Stimulated activated naive CD8-positive, alpha-beta T cell treated with anti-CD3 and anti-CD28 coated beads, Interleukin-15, Interleukin-2, amounts not matched to agents 100 ng/mL and 50 ng/mL, for 24 hours (primary cell): ENCODE data around the gene KRT26.
"Not testable (repeated sequence)": the region's sequence is repeated elsewhere in the genome, so short reads cannot be mapped to it uniquely, and the experiment has no call there.

ENCODE experiments used
- H3K27ac Mint-ChIP-seq: one replicate; pipeline ENCODE4 v1.8.0; 2021; ENCODE audit warnings: mild to moderate bottlenecking, mixed read lengths
- H3K27me3 Mint-ChIP-seq: one replicate; pipeline ENCODE4 v1.8.0; 2021; ENCODE audit warnings: mixed read lengths
- H3K36me3 Mint-ChIP-seq: one replicate; pipeline ENCODE4 v1.8.0; 2021; ENCODE audit warnings: low read depth, mixed read lengths
- H3K4me1 Mint-ChIP-seq: one replicate; pipeline ENCODE4 v1.8.0; 2021; ENCODE audit warnings: low read depth, mixed read lengths
- H3K4me3 Mint-ChIP-seq: one replicate; pipeline ENCODE4 v1.8.0; 2021; ENCODE audit warnings: mild to moderate bottlenecking, mixed read lengths
- H3K9me3 Mint-ChIP-seq: one replicate; pipeline ENCODE4 v1.8.0; 2021; ENCODE audit warnings: mixed read lengths

Gene KRT26

GRCh38 chr17:40777459-40777858 is 5.5 kb upstream of the KRT26 start:
- H3K27ac Mint-ChIP-seq = no peak overlapping the region
- H3K4me1 Mint-ChIP-seq = no peaks in the 10 kb centered on the region
- no peaks in the 10 kb centered on the region for H3K9me3 Mint-ChIP-seq
- H3K36me3 Mint-ChIP-seq = no peaks in the 10 kb centered on the region
- H3K27me3 Mint-ChIP-seq = peaks cover 70% of the 10 kb centered on the region
- H3K4me3 Mint-ChIP-seq = no peak overlapping the region

- Mint-ChIP-seq H3K4me1 (no peaks in the 10 kb centered on the region), H3K4me3 (no peak overlapping the region), H3K27me3 (peaks cover 70% of the 10 kb centered on the region)
Observed at GRCh38 chr17:40775945-40776344, 3.9 kb upstream of the KRT26 start.

DNA sequence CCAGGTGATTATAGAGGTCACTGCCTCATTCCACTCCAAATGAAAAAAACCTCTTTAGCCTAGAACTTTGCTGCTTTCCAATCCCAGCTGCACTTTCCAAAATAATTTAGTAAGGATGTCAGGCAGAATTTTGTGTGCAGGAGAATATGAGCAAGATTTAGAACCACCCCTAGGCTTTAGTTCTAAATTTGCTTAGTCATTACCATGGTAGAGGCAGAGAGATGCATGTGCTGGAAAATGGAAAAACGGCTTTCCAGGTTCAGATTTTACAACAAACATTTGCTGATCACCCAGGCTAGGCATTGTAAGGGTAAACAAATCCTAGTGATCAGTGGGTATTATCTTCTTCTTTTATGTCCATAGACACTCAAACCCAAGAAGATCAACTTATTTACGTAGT is 6.3 kb downstream of the KRT26 start:
- peaks cover 19% of the 10 kb centered on the region for H3K9me3 Mint-ChIP-seq
- H3K36me3 Mint-ChIP-seq = no peaks in the 10 kb centered on the region
- H3K27me3 Mint-ChIP-seq = peaks cover 20% of the 10 kb centered on the region
- H3K4me3 Mint-ChIP-seq = no peak overlapping the region
- no peaks in the 10 kb centered on the region for H3K4me1 Mint-ChIP-seq
- no peak overlapping the region for H3K27ac Mint-ChIP-seq

More at GRCh38 chr17:40775945-40776344, 3.9 kb upstream of the KRT26 start:
- no peaks in the 10 kb centered on the region for H3K36me3 Mint-ChIP-seq
- no peaks in the 10 kb centered on the region for H3K9me3 Mint-ChIP-seq
- H3K27ac Mint-ChIP-seq = no peak overlapping the region

GRCh38 chr17:40763752-40764151 is 8.2 kb downstream of the KRT26 start:
- H3K9me3 Mint-ChIP-seq = peaks cover 35% of the 10 kb centered on the region

GRCh38 chr17:40760105-40761016 is 11.6 kb downstream of the KRT26 start:
- no peak overlapping the region for H3K27ac Mint-ChIP-seq
- H3K36me3 Mint-ChIP-seq = no peaks in the 10 kb centered on the region
- peaks cover 45% of the 10 kb centered on the region for H3K9me3 Mint-ChIP-seq
- H3K27me3 Mint-ChIP-seq = peaks cover 45% of the 10 kb centered on the region
- H3K4me3 Mint-ChIP-seq = no peak overlapping the region
- no peaks in the 10 kb centered on the region for H3K4me1 Mint-ChIP-seq

More at GRCh38 chr17:40763752-40764151, 8.2 kb downstream of the KRT26 start:
- H3K4me3 Mint-ChIP-seq = no peak overlapping the region
- no peaks in the 10 kb centered on the region for H3K4me1 Mint-ChIP-seq
- peaks cover 29% of the 10 kb centered on the region for H3K27me3 Mint-ChIP-seq
- no peaks in the 10 kb centered on the region for H3K36me3 Mint-ChIP-seq
- H3K27ac Mint-ChIP-seq = no peak overlapping the region

GRCh38 chr17:40755231-40755630 is 16.8 kb downstream of the KRT26 start, which contains the start of gene KRT25:
Gene KRT25, minus strand, starts transcription at chr17:40755331. Its CDS starts 60 bp downstream, at chr17:40755271.
- Mint-ChIP-seq H3K9me3 (peaks cover 22% of the 10 kb centered on the region), H3K4me3 (no peak within 1 kb of the TSS), H3K4me1 (no peaks in the 10 kb centered on the region), H3K36me3 (no peaks in the 10 kb centered on the region), H3K27ac (no peak within 1 kb of the TSS), H3K27me3 (peaks cover 56% of the 10 kb centered on the region)

GRCh38 chr17:40753804-40754203 is 18.2 kb downstream of the KRT26 start:
- Mint-ChIP-seq H3K36me3 (no peaks in the 10 kb centered on the region), H3K9me3 (peaks cover 10% of the 10 kb centered on the region), H3K4me3 (no peak overlapping the region), H3K27ac (no peak overlapping the region), H3K27me3 (peaks cover 59% of the 10 kb centered on the region), H3K4me1 (no peaks in the 10 kb centered on the region)

- H3K36me3 Mint-ChIP-seq = no peaks in the 10 kb centered on the region
- H3K9me3 Mint-ChIP-seq = no peaks in the 10 kb centered on the region
- H3K4me3 Mint-ChIP-seq = no peak overlapping the region
- H3K27me3 Mint-ChIP-seq = peaks cover 59% of the 10 kb centered on the region
- no peak overlapping the region for H3K27ac Mint-ChIP-seq
- no peaks in the 10 kb centered on the region for H3K4me1 Mint-ChIP-seq
Observed at GRCh38 chr17:40751065-40751464, 20.9 kb downstream of the KRT26 start.

DNA sequence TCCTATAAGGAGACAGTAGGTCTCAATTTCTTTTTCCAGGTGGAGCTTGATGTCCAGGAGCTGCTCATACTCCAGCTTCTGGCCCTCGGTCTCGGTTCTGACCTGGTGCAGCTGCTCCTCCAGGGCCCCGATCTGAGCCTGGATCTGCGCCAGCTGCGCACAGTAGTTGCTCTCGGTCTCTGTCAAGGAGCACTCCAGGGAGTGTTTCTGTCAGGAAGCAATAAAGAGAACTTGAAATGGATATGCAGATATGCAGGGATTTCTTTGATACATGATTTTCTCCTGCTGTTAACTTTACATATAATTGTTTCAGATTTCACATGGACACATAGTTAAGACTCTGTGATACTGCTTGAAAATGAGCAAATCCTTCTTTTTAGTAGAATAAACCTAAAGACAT is 21.6 kb downstream of the KRT26 start:
- no peaks in the 10 kb centered on the region for H3K36me3 Mint-ChIP-seq
- no peaks in the 10 kb centered on the region for H3K9me3 Mint-ChIP-seq
- no peak overlapping the region for H3K27ac Mint-ChIP-seq
- H3K4me3 Mint-ChIP-seq = no peak overlapping the region
- no peaks in the 10 kb centered on the region for H3K4me1 Mint-ChIP-seq
- H3K27me3 Mint-ChIP-seq = peaks cover 55% of the 10 kb centered on the region

- H3K9me3 Mint-ChIP-seq, H3K4me1 Mint-ChIP-seq, H3K36me3 Mint-ChIP-seq, H3K4me3 Mint-ChIP-seq, H3K27ac Mint-ChIP-seq: not testable (repeated sequence)
- H3K27me3 Mint-ChIP-seq = peaks cover 64% of the 10 kb centered on the region
Observed at GRCh38 chr17:40748666-40749065, 23.3 kb downstream of the KRT26 start.

DNA sequence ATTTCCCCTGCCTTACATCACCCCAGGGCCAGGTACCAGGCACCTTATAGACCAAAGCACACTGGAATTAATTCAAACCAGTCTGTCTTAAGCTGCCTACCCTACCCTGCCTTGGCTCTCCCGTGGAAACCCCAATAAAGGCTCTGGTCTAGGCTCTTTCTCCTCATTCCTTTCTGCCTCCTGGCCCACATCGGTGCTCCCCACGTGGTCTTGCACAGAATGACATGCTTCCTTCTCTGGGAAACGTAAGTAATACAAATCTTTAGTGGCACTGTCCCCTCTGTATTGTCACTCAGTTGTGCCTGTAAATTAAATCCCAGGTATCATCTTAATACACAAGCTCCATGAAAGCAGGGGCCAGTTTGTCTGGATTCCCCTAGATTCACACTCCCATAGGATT is 33.4 kb downstream of the KRT26 start:
- Mint-ChIP-seq H3K27ac (no peak overlapping the region), H3K27me3 (peaks cover 11% of the 10 kb centered on the region), H3K4me1 (no peaks in the 10 kb centered on the region), H3K4me3 (no peak overlapping the region), H3K9me3 (peaks cover 4% of the 10 kb centered on the region), H3K36me3 (no peaks in the 10 kb centered on the region)

- Mint-ChIP-seq H3K9me3 (no peaks in the 10 kb centered on the region), H3K36me3 (no peaks in the 10 kb centered on the region), H3K4me3 (no peak overlapping the region), H3K4me1 (no peaks in the 10 kb centered on the region), H3K27ac (no peak overlapping the region), H3K27me3 (peaks cover 26% of the 10 kb centered on the region)
Observed at GRCh38 chr17:40735016-40735415, 37.0 kb downstream of the KRT26 start.

DNA sequence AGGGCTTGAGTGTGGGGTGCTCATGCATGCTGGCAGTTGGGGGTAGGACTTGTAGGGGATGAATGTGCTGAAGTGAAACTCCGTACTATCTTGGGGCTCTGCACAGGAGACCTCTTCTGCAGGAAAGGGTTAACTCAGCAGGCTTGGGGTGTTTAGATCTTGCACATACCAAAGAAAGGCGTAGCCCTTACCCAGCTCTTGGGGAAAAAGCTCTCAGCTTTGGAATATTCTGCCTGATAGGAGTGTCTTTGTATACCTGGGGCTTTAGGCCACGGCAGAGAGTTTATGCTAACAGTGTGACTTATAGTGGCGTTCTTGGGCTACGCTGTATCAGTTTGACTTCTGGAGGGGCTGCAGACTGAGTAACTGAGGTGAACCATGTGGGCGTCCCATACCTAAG is 38.0 kb downstream of the KRT26 start:
- H3K27ac Mint-ChIP-seq = no peak overlapping the region

GRCh38 chr17:40730970-40731369 is 41.0 kb downstream of the KRT26 start:
- no peaks in the 10 kb centered on the region for H3K36me3 Mint-ChIP-seq
- no peaks in the 10 kb centered on the region for H3K9me3 Mint-ChIP-seq
- peaks cover 26% of the 10 kb centered on the region for H3K27me3 Mint-ChIP-seq

More for the DNA sequence above, 38.0 kb downstream of the KRT26 start:
- Mint-ChIP-seq H3K4me1 (no peaks in the 10 kb centered on the region), H3K27me3 (peaks cover 26% of the 10 kb centered on the region), H3K36me3 (no peaks in the 10 kb centered on the region), H3K9me3 (no peaks in the 10 kb centered on the region), H3K4me3 (no peak overlapping the region)

DNA sequence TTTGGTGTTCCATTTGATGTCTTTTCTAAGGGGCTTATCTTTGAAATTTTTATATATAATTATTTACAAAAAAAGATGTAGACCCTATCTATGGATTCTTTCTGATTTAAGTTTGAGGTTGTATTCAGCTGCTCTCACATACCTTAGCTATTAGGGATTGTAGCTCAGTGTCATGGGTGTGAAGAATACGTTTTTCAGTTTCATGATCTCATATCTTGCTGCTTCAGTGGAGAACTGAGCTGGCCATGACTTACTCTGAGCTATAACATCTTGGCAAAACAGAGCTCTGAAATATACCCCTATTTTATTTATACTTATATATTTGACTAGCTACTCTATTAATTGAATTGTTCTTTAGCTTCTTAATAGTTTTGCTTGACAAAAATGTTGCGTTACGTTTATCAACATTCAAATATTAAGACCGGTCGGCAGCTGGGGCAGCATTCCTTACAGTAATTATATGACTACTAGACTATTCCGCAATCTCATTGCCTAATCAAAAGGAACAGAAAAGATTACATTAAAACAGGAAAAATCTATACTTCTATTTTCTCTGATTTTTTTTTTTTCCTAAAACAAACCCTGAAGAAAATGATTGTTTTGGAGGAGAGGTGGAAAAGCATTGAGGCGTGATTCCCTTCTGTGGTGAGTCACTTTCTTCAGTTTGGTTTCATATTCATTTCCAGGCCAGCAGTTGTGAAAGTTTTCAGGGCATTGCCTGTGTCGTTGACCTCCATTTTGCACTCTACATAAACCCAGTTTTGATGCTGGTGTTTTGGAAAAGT is 44.4 kb downstream of the KRT26 start:
- Mint-ChIP-seq H3K9me3 (no peaks in the 10 kb centered on the region), H3K36me3 (no peaks in the 10 kb centered on the region), H3K27ac (no peak overlapping the region), H3K27me3 (peaks cover 28% of the 10 kb centered on the region), H3K4me1 (peaks cover 10% of the 10 kb centered on the region), H3K4me3 (no peak overlapping the region)

More at GRCh38 chr17:40730970-40731369, 41.0 kb downstream of the KRT26 start:
- no peak overlapping the region for H3K4me3 Mint-ChIP-seq
- no peak overlapping the region for H3K27ac Mint-ChIP-seq
- H3K4me1 Mint-ChIP-seq = peaks cover 10% of the 10 kb centered on the region
